ENCODE measurements around the gene FAM209B. TPM values are rescaled to one million over a fixed set of nuclear protein-coding genes. Genes with fewer than 3 reads are reported as not detected.

The FAM209B gene
- total and polyA plus RNA-seq, 9 donors = 0.22 to 0.37 (median 0.31) TPM; not detected in 6

GRCh38 chr20:56574531-56575142 lies 41.6 kb downstream of the FAM209B start:
- intact Hi-C loops (cut with DNase I) = loop anchor here in 1 of 4 donors (5.0 kb wide), 1 partner anchor 408 kb away; no protein-coding TSS in a partner anchor
- Histone ChIP-seq H3K4me1 (ENCODE audit: insufficient read depth) (no peaks in the 10 kb centered on the region), H3K27ac (no peak overlapping the region), H3K9me3 (no peaks in the 10 kb centered on the region), H3K36me3 (no peaks in the 10 kb centered on the region), H3K4me3 (no peak overlapping the region), H3K27me3 (no peaks in the 10 kb centered on the region)
- TF ChIP-seq EP300 (IDR thresholded peaks at IDR 0.05) (no peak), POLR2A (IDR thresholded peaks at IDR 0.05) (no peak), CTCF (IDR thresholded peaks at IDR 0.05) (no peak)
- peak in 1 of 5 donors; percentile 10 for DNase-seq
- WGBS, 3 donors = 42 to 51% (median 44%) methylated on average over 10 of the region's 10 CpGs

- TF ChIP-seq CTCF (IDR thresholded peaks at IDR 0.05) (no peak), POLR2A (IDR thresholded peaks at IDR 0.05) (no peak), EP300 (IDR thresholded peaks at IDR 0.05) (no peak)
- intact Hi-C loops (cut with DNase I) = no loop called here
Measured at GRCh38 chr20:56575157-56575556, 42.1 kb downstream of the FAM209B start.

DNA sequence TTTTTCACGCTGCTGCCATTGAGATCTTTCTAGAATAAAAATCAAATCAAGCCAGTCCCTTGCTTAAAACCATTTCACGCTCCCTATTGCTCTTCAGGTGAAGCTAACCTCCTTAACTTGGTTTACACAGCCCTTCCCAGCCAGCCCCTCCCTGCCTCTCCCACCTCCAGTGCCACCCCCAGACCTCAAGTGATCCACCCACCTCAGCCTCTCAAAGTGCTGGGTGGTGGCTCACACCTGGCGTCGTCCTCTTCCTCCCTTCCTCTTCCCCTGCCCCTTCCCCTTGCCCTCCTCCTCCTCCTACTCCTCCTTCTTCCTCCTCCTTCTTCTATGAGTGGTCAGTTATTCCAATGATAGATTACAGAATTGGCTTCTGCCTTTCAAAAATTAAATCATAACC lies 42.9 kb downstream of the FAM209B start:
- Histone ChIP-seq H3K4me1 (ENCODE audit: insufficient read depth) (no peaks in the 10 kb centered on the region), H3K9me3 (no peaks in the 10 kb centered on the region), H3K36me3 (no peaks in the 10 kb centered on the region), H3K4me3 (no peak overlapping the region), H3K27me3 (no peaks in the 10 kb centered on the region), H3K27ac (no peak overlapping the region)
- TF ChIP-seq CTCF (IDR thresholded peaks at IDR 0.05) (no peak), EP300 (IDR thresholded peaks at IDR 0.05) (no peak), POLR2A (IDR thresholded peaks at IDR 0.05) (no peak)
- DNase-seq = no peak
- 66 to 69% (median 67%) methylated on average over 4 of the region's 4 CpGs for WGBS, 3 donors
- intact Hi-C loops (cut with DNase I) = no loop called here

More at GRCh38 chr20:56575157-56575556, 42.1 kb downstream of the FAM209B start:
- no peak overlapping the region for H3K4me3 ChIP-seq
- WGBS, 3 donors = 27 to 48% (median 36%) methylated on average over 9 of the region's 9 CpGs
- no peaks in the 10 kb centered on the region for H3K27me3 ChIP-seq
- no peak overlapping the region for H3K27ac ChIP-seq
- no peaks in the 10 kb centered on the region for H3K36me3 ChIP-seq
- DNase-seq = peak in 1 of 5 donors; percentile 8
- H3K9me3 ChIP-seq = no peaks in the 10 kb centered on the region
- H3K4me1 ChIP-seq (ENCODE audit: insufficient read depth) = no peaks in the 10 kb centered on the region

DNA sequence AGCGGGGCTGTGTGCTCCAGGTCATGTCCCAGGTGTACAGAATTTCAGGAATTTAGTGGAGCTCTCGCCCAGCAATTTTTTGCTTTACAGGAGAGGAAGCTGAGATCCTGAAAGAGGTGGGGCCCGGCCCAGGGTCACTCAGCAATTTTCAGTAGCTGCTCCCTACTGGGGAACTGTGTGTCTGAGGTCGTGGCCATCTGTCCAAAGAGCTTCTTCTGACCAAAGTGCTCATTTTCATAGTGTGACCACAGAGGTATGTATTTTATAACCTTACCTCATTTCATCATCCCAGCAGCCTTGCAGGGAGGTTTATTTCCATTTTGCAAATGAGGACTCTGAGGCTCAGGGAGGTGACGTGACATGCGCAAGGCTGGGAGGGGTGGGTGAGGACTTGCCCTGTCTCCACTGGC lies 46.3 kb downstream of the FAM209B start:
- H3K4me3 ChIP-seq = no peak overlapping the region
- 62 to 69% (median 66%) methylated on average over 6 of the region's 6 CpGs for WGBS, 3 donors
- no peaks in the 10 kb centered on the region for H3K27me3 ChIP-seq
- no peaks in the 10 kb centered on the region for H3K4me1 ChIP-seq (ENCODE audit: insufficient read depth)
- no peak for TF ChIP-seq CTCF (IDR thresholded peaks at IDR 0.05)
- TF ChIP-seq EP300 (IDR thresholded peaks at IDR 0.05) = no peak
- TF ChIP-seq POLR2A (IDR thresholded peaks at IDR 0.05) = no peak
- no peaks in the 10 kb centered on the region for H3K36me3 ChIP-seq
- intact Hi-C loops (cut with DNase I) = no loop called here
- no peak for DNase-seq
- no peaks in the 10 kb centered on the region for H3K9me3 ChIP-seq
- no peak overlapping the region for H3K27ac ChIP-seq
